Measurements from ENCODE around the gene RAD52. TPM values are rescaled to one million over a fixed set of nuclear protein-coding genes. Genes with fewer than 3 reads are reported as not detected.
"Not testable (repeated sequence)": the region's sequence is repeated elsewhere in the genome, so short reads cannot be mapped to it uniquely, and the experiment has no call there.

Gene RAD52
- total RNA-seq, 1 donor from 2014 or later: 6.4 TPM

GRCh38 chr12:969821-970220, 20.3 kb upstream of the RAD52 start:
- no peak for DNase-seq
- no peak for ATAC-seq
- intact Hi-C loops (cut with micrococcal nuclease): no loop called here

GRCh38 chr12:968545-968944, 19.1 kb upstream of the RAD52 start:
- DNase-seq (no peak), ATAC-seq (no peak)
- intact Hi-C loops (cut with micrococcal nuclease): no loop called here

GRCh38 chr12:967641-968040, 18.1 kb upstream of the RAD52 start:
- intact Hi-C loops (cut with micrococcal nuclease): no loop called here
- ATAC-seq (no peak), DNase-seq (no peak)

DNA sequence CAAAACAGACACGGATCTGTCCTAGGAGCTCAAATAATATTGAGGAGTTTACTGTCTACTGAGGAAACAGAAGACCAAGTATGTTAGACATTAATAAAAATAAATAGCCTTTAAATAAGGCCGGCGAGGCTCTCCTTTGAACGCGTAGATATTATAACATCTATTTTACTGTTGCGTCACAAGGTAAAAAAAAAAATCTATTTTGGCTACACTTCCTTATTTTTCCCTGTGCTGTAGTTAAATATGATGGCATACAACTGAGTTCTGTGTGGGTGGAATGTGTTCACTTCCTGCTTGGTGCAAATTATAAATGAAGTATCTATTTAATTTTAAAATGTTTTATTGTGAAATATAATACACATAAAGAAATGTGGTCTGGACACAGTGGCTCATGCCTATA, 17.2 kb upstream of the RAD52 start:
- DNase-seq (no peak), ATAC-seq (no peak)
- intact Hi-C loops (cut with micrococcal nuclease): no loop called here

DNA sequence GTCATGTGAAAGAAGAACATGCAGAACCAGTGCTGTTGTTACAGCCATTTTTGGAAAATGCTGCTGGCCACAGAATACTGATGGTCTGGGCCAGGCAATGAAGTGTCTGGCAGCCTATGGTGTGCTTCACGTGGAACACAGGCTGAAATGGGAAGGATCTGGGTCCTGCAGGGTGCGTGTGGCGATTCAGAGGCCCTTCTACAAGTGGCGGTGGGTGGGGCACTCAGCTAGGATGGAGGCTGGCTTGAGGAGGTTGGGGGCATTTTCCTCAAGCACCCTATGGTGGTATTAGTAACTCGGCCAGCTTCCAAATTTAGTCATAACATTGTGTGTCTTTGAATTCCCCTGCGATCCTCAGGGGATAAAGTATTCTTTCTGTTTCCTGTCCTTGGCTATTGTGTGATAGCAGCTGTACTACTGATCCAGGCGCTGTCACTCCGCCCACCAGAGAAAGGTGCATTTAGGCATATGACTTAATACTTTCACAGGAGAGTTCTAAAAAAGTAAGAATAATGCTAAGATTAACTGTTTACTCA, 9.2 kb upstream of the RAD52 start:
- intact Hi-C loops (cut with micrococcal nuclease): no loop called here
- ATAC-seq (peak; percentile 49), DNase-seq (no peak)

- intact Hi-C loops (cut with micrococcal nuclease): no loop called here
- DNase-seq (no peak), ATAC-seq (no peak)
Observed at GRCh38 chr12:955939-956338, 6.4 kb upstream of the RAD52 start.

DNA sequence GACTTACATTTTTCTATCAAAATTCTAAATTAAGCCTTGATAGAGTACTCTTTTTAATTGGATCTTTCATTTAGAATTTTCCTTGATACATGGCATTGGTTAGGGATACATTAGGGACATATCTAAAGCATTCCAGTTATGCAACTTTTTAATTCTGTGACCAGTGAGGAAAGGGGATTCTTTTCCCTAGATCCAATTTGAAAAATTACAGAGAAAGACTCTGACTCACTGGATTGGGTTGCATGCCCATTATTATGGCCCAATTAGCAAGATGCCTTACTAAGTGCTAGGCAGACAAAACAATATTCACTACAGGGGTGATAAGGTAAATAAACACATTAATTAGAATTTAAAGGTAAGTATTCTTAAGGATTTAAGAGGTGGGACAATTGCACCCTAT, 5.2 kb upstream of the RAD52 start:
- intact Hi-C loops (cut with micrococcal nuclease): no loop called here
- DNase-seq (no peak), ATAC-seq (no peak)

- no peak for ATAC-seq
- DNase-seq: no peak
- intact Hi-C loops (cut with micrococcal nuclease): no loop called here
Observed at GRCh38 chr12:953776-954175, 4.3 kb upstream of the RAD52 start.

GRCh38 chr12:951176-951575, 1.7 kb upstream of the RAD52 start:
- no peak for ATAC-seq
- DNase-seq: no peak
- intact Hi-C loops (cut with micrococcal nuclease): no loop called here

- ATAC-seq (no peak), DNase-seq (no peak)
- intact Hi-C loops (cut with micrococcal nuclease): no loop called here
Observed at GRCh38 chr12:948238-948637, 1.3 kb downstream of the RAD52 start.

DNA sequence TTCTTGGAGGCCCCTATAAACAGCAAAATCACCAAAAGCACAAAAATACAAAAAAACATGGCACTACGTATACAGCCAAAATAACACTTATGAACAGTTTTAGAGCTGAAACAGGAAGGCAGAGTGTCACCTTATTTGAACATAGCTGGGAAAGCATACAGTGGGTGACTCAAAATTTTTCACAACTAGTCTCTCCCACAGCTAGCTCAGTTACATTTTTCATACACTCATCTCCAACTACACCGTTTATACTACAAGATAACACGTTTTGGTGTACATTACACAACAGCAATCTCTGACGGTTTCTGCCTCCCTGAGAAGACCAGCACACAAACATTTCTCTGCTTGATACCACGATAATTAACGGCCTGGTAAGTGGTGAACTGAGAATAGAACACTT, 2.9 kb downstream of the RAD52 start:
- ATAC-seq: no peak
- no peak for DNase-seq
- intact Hi-C loops (cut with micrococcal nuclease): no loop called here

- no peak for DNase-seq
- no peak for ATAC-seq
- intact Hi-C loops (cut with micrococcal nuclease): no loop called here
Observed at GRCh38 chr12:946212-946611, 3.3 kb downstream of the RAD52 start.

GRCh38 chr12:944211-944610, 5.3 kb downstream of the RAD52 start:
- DNase-seq (no peak), ATAC-seq (no peak)
- intact Hi-C loops (cut with micrococcal nuclease): no loop called here

DNA sequence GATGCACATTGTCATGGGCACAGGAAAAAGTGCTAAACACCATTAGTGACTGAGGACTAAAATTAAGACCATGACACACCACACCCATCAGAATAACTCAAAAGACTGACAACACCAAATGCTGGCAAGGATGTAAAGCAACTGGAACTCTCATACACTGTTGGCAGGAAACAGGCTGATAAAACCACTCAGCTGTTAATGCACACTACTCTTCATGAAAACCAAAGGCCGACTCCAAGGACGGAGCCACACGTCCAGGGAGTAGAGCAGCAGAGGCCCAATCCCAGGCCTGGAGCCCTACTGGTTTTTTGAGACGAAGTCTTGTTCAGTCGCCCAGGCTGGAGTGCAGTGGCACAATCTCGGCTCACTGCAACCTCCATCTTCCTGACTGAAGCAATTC, 6.4 kb downstream of the RAD52 start:
- intact Hi-C loops (cut with micrococcal nuclease): no loop called here
- peak; percentile 94 for ATAC-seq
- DNase-seq: peak; percentile 44

GRCh38 chr12:938810-939209, 10.7 kb downstream of the RAD52 start:
- ATAC-seq (no peak), DNase-seq (no peak)
- intact Hi-C loops (cut with micrococcal nuclease): no loop called here

GRCh38 chr12:936377-937345, 12.8 kb downstream of the RAD52 start:
- DNase-seq (no peak), ATAC-seq (no peak)
- intact Hi-C loops (cut with micrococcal nuclease): no loop called here

GRCh38 chr12:935891-936290, 13.6 kb downstream of the RAD52 start:
- DNase-seq; intact Hi-C loops (cut with micrococcal nuclease); ATAC-seq: not testable (repeated sequence)

GRCh38 chr12:931591-931990, 17.9 kb downstream of the RAD52 start:
- no peak for DNase-seq
- intact Hi-C loops (cut with micrococcal nuclease): no loop called here
- ATAC-seq: no peak

GRCh38 chr12:931060-931459, 18.4 kb downstream of the RAD52 start:
- no peak for DNase-seq
- no peak for ATAC-seq
- intact Hi-C loops (cut with micrococcal nuclease): no loop called here

- no peak for ATAC-seq
- DNase-seq: no peak
- intact Hi-C loops (cut with micrococcal nuclease): no loop called here
Observed at GRCh38 chr12:926641-927040, 22.9 kb downstream of the RAD52 start.

GRCh38 chr12:922285-922684, 27.2 kb downstream of the RAD52 start:
- intact Hi-C loops (cut with micrococcal nuclease): no loop called here
- ATAC-seq (no peak), DNase-seq (no peak)

Measured in left ventricle myocardium superior (tissue), 1 donor.